ENCODE measurements around the gene GRAMD2B.
"Not testable (repeated sequence)": the region's sequence is repeated elsewhere in the genome, so short reads cannot be mapped to it uniquely, and the experiment has no call there.

The GRAMD2B gene

GRCh38 chr5:126516852-126517251, 93.6 kb downstream of the GRAMD2B start:
- no peaks in the 10 kb centered on the region for H3K9me3 ChIP-seq (ENCODE audit: insufficient read depth, low read depth, low read length)
- no peaks in the 10 kb centered on the region for H3K36me3 ChIP-seq (ENCODE audit: insufficient read depth, low read depth, low read length)

GRCh38 chr5:126519223-126519622, 96.0 kb downstream of the GRAMD2B start:
- H3K9me3 ChIP-seq (ENCODE audit: insufficient read depth, low read depth, low read length); H3K4me1 ChIP-seq (ENCODE audit: insufficient read depth, low read length); H3K4me3 ChIP-seq (ENCODE audit: low read length); H3K27ac ChIP-seq (ENCODE audit: low read length); H3K27me3 ChIP-seq (ENCODE audit: insufficient read depth, low read length); H3K36me3 ChIP-seq (ENCODE audit: insufficient read depth, low read depth, low read length); H3K9ac ChIP-seq (ENCODE audit: low read depth, low read length): not testable (repeated sequence)

More at GRCh38 chr5:126516852-126517251, 93.6 kb downstream of the GRAMD2B start:
- Histone ChIP-seq H3K27me3 (ENCODE audit: insufficient read depth, low read length) (no peaks in the 10 kb centered on the region), H3K9ac (ENCODE audit: low read depth, low read length) (no peak overlapping the region), H3K4me1 (ENCODE audit: insufficient read depth, low read length) (peaks cover 3% of the 10 kb centered on the region; the same call in 1 of the 2 replicates), H3K27ac (ENCODE audit: low read length) (no peak overlapping the region), H3K4me3 (ENCODE audit: low read length) (no peak overlapping the region)

GRCh38 chr5:126519637-126520592, 96.7 kb downstream of the GRAMD2B start:
- no peak overlapping the region for H3K4me3 ChIP-seq (ENCODE audit: low read length)
- H3K9me3 ChIP-seq (ENCODE audit: insufficient read depth, low read depth, low read length): no peaks in the 10 kb centered on the region
- peaks cover 3% of the 10 kb centered on the region; the same call in 1 of the 2 replicates for H3K4me1 ChIP-seq (ENCODE audit: insufficient read depth, low read length)
- H3K27me3 ChIP-seq (ENCODE audit: insufficient read depth, low read length): no peaks in the 10 kb centered on the region
- no peak overlapping the region for H3K9ac ChIP-seq (ENCODE audit: low read depth, low read length)
- H3K27ac ChIP-seq (ENCODE audit: low read length): no peak overlapping the region
- no peaks in the 10 kb centered on the region for H3K36me3 ChIP-seq (ENCODE audit: insufficient read depth, low read depth, low read length)

GRCh38 chr5:126520593-126520953, 97.4 kb downstream of the GRAMD2B start:
- Histone ChIP-seq H3K9ac (ENCODE audit: low read depth, low read length) (no peak overlapping the region), H3K27ac (ENCODE audit: low read length) (no peak overlapping the region), H3K36me3 (ENCODE audit: insufficient read depth, low read depth, low read length) (no peaks in the 10 kb centered on the region), H3K27me3 (ENCODE audit: insufficient read depth, low read length) (no peaks in the 10 kb centered on the region), H3K4me1 (ENCODE audit: insufficient read depth, low read length) (peaks cover 3% of the 10 kb centered on the region; the same call in 1 of the 2 replicates), H3K4me3 (ENCODE audit: low read length) (no peak overlapping the region), H3K9me3 (ENCODE audit: insufficient read depth, low read depth, low read length) (no peaks in the 10 kb centered on the region)

GRCh38 chr5:126521130-126521529, 97.9 kb downstream of the GRAMD2B start:
- Histone ChIP-seq H3K9ac (ENCODE audit: low read depth, low read length) (no peak overlapping the region), H3K4me1 (ENCODE audit: insufficient read depth, low read length) (peaks cover 3% of the 10 kb centered on the region; the same call in 1 of the 2 replicates), H3K9me3 (ENCODE audit: insufficient read depth, low read depth, low read length) (no peaks in the 10 kb centered on the region)

GRCh38 chr5:126523818-126524510, 100.8 kb downstream of the GRAMD2B start:
- Histone ChIP-seq H3K4me1 (ENCODE audit: insufficient read depth, low read length) (peaks cover 3% of the 10 kb centered on the region; the same call in 1 of the 2 replicates), H3K27ac (ENCODE audit: low read length) (no peak overlapping the region), H3K27me3 (ENCODE audit: insufficient read depth, low read length) (no peaks in the 10 kb centered on the region), H3K9me3 (ENCODE audit: insufficient read depth, low read depth, low read length) (no peaks in the 10 kb centered on the region), H3K36me3 (ENCODE audit: insufficient read depth, low read depth, low read length) (no peaks in the 10 kb centered on the region), H3K4me3 (ENCODE audit: low read length) (no peak overlapping the region), H3K9ac (ENCODE audit: low read depth, low read length) (no peak overlapping the region)

More at GRCh38 chr5:126521130-126521529, 97.9 kb downstream of the GRAMD2B start:
- Histone ChIP-seq H3K27ac (ENCODE audit: low read length) (no peak overlapping the region), H3K27me3 (ENCODE audit: insufficient read depth, low read length) (no peaks in the 10 kb centered on the region), H3K36me3 (ENCODE audit: insufficient read depth, low read depth, low read length) (no peaks in the 10 kb centered on the region), H3K4me3 (ENCODE audit: low read length) (no peak overlapping the region)

- Histone ChIP-seq H3K4me3 (ENCODE audit: low read length) (no peak overlapping the region), H3K27me3 (ENCODE audit: insufficient read depth, low read length) (no peaks in the 10 kb centered on the region), H3K27ac (ENCODE audit: low read length) (no peak overlapping the region), H3K4me1 (ENCODE audit: insufficient read depth, low read length) (no peaks in the 10 kb centered on the region), H3K9me3 (ENCODE audit: insufficient read depth, low read depth, low read length) (no peaks in the 10 kb centered on the region), H3K9ac (ENCODE audit: low read depth, low read length) (no peak overlapping the region), H3K36me3 (ENCODE audit: insufficient read depth, low read depth, low read length) (no peaks in the 10 kb centered on the region)
Measured at GRCh38 chr5:126525630-126526245, 102.5 kb downstream of the GRAMD2B start.

GRCh38 chr5:126526493-126526892, 103.3 kb downstream of the GRAMD2B start:
- no peak overlapping the region for H3K27ac ChIP-seq (ENCODE audit: low read length)
- no peaks in the 10 kb centered on the region for H3K36me3 ChIP-seq (ENCODE audit: insufficient read depth, low read depth, low read length)
- no peak overlapping the region for H3K4me3 ChIP-seq (ENCODE audit: low read length)
- H3K27me3 ChIP-seq (ENCODE audit: insufficient read depth, low read length): no peaks in the 10 kb centered on the region
- H3K9me3 ChIP-seq (ENCODE audit: insufficient read depth, low read depth, low read length): no peaks in the 10 kb centered on the region
- H3K4me1 ChIP-seq (ENCODE audit: insufficient read depth, low read length): no peaks in the 10 kb centered on the region
- no peak overlapping the region for H3K9ac ChIP-seq (ENCODE audit: low read depth, low read length)

- H3K27ac ChIP-seq (ENCODE audit: low read length): no peak overlapping the region
- H3K9ac ChIP-seq (ENCODE audit: low read depth, low read length): no peak overlapping the region
Measured at GRCh38 chr5:126527158-126527557, 103.9 kb downstream of the GRAMD2B start.

GRCh38 chr5:126527892-126528291, 104.7 kb downstream of the GRAMD2B start:
- Histone ChIP-seq H3K4me1 (ENCODE audit: insufficient read depth, low read length) (no peaks in the 10 kb centered on the region), H3K9ac (ENCODE audit: low read depth, low read length) (no peak overlapping the region), H3K9me3 (ENCODE audit: insufficient read depth, low read depth, low read length) (no peaks in the 10 kb centered on the region), H3K27me3 (ENCODE audit: insufficient read depth, low read length) (no peaks in the 10 kb centered on the region), H3K36me3 (ENCODE audit: insufficient read depth, low read depth, low read length) (no peaks in the 10 kb centered on the region), H3K4me3 (ENCODE audit: low read length) (no peak overlapping the region), H3K27ac (ENCODE audit: low read length) (no peak overlapping the region)

More at GRCh38 chr5:126527158-126527557, 103.9 kb downstream of the GRAMD2B start:
- Histone ChIP-seq H3K36me3 (ENCODE audit: insufficient read depth, low read depth, low read length) (no peaks in the 10 kb centered on the region), H3K27me3 (ENCODE audit: insufficient read depth, low read length) (no peaks in the 10 kb centered on the region), H3K4me1 (ENCODE audit: insufficient read depth, low read length) (no peaks in the 10 kb centered on the region), H3K9me3 (ENCODE audit: insufficient read depth, low read depth, low read length) (no peaks in the 10 kb centered on the region), H3K4me3 (ENCODE audit: low read length) (no peak overlapping the region)

- Histone ChIP-seq H3K9ac (ENCODE audit: low read depth, low read length) (no peak overlapping the region), H3K4me3 (ENCODE audit: low read length) (no peak overlapping the region), H3K27me3 (ENCODE audit: insufficient read depth, low read length) (no peaks in the 10 kb centered on the region), H3K9me3 (ENCODE audit: insufficient read depth, low read depth, low read length) (no peaks in the 10 kb centered on the region), H3K4me1 (ENCODE audit: insufficient read depth, low read length) (no peaks in the 10 kb centered on the region), H3K36me3 (ENCODE audit: insufficient read depth, low read depth, low read length) (no peaks in the 10 kb centered on the region), H3K27ac (ENCODE audit: low read length) (no peak overlapping the region)
Measured at GRCh38 chr5:126531543-126532120, 108.4 kb downstream of the GRAMD2B start.
